ENCODE data around the gene NEAT1. TPM values are rescaled to one million over a fixed set of nuclear protein-coding genes. Genes with fewer than 3 reads are reported as not detected.

The NEAT1 gene
- total and polyA plus RNA-seq, 9 of the 15 experiments (the other 6 are each of a cell fraction or from before 2014, with no cell fraction given) = 20.1 to 389 (median 62.8) TPM

DNA sequence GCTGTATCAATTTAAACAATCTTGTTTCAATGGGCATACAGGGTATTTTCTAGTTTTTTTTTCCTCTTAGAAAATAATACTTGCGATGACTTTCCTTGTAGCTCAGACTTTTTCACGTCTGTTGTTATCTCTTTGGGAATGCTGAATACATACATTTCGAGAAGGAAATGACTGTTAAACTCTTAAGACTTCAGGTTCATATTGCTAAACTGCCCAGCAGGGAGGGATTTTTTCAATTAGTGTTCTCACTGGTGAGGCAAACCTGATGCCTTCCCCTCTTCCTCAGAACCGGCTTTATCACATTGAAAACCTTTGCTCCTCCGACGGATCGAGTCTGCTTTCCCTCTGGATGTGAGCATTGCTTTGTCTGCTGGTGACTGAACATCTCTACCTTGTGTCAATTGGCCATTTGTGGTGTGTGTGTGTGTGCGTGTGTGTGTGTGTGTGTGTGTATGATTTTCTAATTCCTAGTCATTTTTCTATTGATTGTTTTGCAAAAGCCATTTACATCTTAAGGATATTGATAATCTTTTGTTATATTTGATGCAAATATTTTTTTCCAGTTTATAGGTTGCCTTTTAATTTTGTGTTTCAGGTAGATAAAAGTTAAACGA, 6.6 kb downstream of the NEAT1 start (continued):
- no peak for TF ChIP-seq ATF4 (CRISPR knock-in tag; IDR thresholded peaks at IDR 0.05)
- TF ChIP-seq ZNF707 (CRISPR knock-in tag; conservative IDR thresholded peaks at IDR 0.05) = no peak
- no peak for TF ChIP-seq CBFB (CRISPR knock-in tag; IDR thresholded peaks at IDR 0.05)
- TF ChIP-seq ELK1 (CRISPR knock-in tag; IDR thresholded peaks at IDR 0.05) = no peak
- TF ChIP-seq FOXA1 (IDR thresholded peaks at IDR 0.05; ENCODE audit: borderline replicate concordance) = no peak
- no peak for TF ChIP-seq ATF1 (CRISPR knock-in tag; IDR thresholded peaks at IDR 0.05)
- TF ChIP-seq ATF1 (tag; IDR thresholded peaks at IDR 0.05) = no peak
- TF ChIP-seq RHOXF2B (CRISPR knock-in tag; conservative IDR thresholded peaks at IDR 0.05) = no peak
- TF ChIP-seq, protein P1, sequence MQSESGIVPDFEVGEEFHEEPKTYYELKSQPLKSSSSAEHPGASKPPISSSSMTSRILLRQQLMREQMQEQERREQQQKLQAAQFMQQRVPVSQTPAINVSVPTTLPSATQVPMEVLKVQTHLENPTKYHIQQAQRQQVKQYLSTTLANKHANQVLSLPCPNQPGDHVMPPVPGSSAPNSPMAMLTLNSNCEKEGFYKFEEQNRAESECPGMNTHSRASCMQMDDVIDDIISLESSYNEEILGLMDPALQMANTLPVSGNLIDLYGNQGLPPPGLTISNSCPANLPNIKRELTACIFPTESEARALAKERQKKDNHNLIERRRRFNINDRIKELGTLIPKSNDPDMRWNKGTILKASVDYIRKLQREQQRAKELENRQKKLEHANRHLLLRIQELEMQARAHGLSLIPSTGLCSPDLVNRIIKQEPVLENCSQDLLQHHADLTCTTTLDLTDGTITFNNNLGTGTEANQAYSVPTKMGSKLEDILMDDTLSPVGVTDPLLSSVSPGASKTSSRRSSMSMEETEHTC (IDR thresholded peaks at IDR 0.05) = no peak
- TF ChIP-seq TARDBP (IDR thresholded peaks at IDR 0.05) = 0 out of 2 replicates have a peak, but pooled peaks have one; percentile 32
- peak; percentile 98 for TF ChIP-seq SUPT5H (IDR thresholded peaks at IDR 0.05)
- peak; percentile 11; the same call in 1 of the 2 replicates for TF ChIP-seq STAT5A (IDR thresholded peaks at IDR 0.05; ENCODE audit: borderline replicate concordance, low read length)
- TF ChIP-seq AFF4 (CRISPR knock-in tag; IDR thresholded peaks at IDR 0.05) = no peak
- no peak for TF ChIP-seq ZNF146 (CRISPR knock-in tag; IDR thresholded peaks at IDR 0.05; ENCODE audit: unreplicated experiment)
- no peak; the same call in 1 of the 2 replicates for TF ChIP-seq CREB1 (IDR thresholded peaks at IDR 0.05)
- TF ChIP-seq CREB1 (CRISPR knock-in tag; IDR thresholded peaks at IDR 0.05) = no peak
- TF ChIP-seq SMARCB1 (IDR thresholded peaks at IDR 0.05; ENCODE audit: insufficient read length, low read depth) = no peak
- TF ChIP-seq, protein P2, sequence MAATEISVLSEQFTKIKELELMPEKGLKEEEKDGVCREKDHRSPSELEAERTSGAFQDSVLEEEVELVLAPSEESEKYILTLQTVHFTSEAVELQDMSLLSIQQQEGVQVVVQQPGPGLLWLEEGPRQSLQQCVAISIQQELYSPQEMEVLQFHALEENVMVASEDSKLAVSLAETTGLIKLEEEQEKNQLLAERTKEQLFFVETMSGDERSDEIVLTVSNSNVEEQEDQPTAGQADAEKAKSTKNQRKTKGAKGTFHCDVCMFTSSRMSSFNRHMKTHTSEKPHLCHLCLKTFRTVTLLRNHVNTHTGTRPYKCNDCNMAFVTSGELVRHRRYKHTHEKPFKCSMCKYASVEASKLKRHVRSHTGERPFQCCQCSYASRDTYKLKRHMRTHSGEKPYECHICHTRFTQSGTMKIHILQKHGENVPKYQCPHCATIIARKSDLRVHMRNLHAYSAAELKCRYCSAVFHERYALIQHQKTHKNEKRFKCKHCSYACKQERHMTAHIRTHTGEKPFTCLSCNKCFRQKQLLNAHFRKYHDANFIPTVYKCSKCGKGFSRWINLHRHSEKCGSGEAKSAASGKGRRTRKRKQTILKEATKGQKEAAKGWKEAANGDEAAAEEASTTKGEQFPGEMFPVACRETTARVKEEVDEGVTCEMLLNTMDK (IDR thresholded peaks at IDR 0.05; ENCODE audit: borderline replicate concordance, insufficient read depth, low read depth, low read length, poor library complexity, severe bottlenecking) = no peak
- peak; percentile 46; the same call in 1 of the 2 replicates for TF ChIP-seq EP400 (IDR thresholded peaks at IDR 0.05)
- TF ChIP-seq RBM39 (optimal IDR thresholded peaks at IDR 0.05; ENCODE audit: low read depth, low read length) = no peak

All from K562 (cell line).